ENCODE results near the gene IL21R. TPM values are rescaled to one million over a fixed set of nuclear protein-coding genes. Genes with fewer than 3 reads are reported as not detected.

The IL21R gene
- total RNA-seq, 1 donor from 2014 or later = 72.3 TPM

Other genes starting within 250 kb of the IL21R start
- gene KDM8, start 198.6 kb upstream of the IL21R start, total RNA-seq = 17.2 and 18.9 TPM in 2 replicates
- 87.5 and 93.9 TPM in 2 replicates for gene NSMCE1, start 133.4 kb upstream of the IL21R start, total RNA-seq
- gene IL4R, start 88.2 kb upstream of the IL21R start, total RNA-seq = 472 and 474 TPM in 2 replicates
- 58.5 and 63.9 TPM in 2 replicates for gene GTF3C1, start 147.7 kb downstream of the IL21R start, total RNA-seq
- 16.1 and 17.2 TPM in 2 replicates for gene KATNIP, start 148.0 kb downstream of the IL21R start, total RNA-seq